Measurements from ENCODE around the gene LEF1. TPM values are rescaled to one million over a fixed set of nuclear protein-coding genes. Genes with fewer than 3 reads are reported as not detected.

The LEF1 gene
- polyA plus RNA-seq, 1 experiment, result 2.7 TPM

Other genes starting within 250 kb of the LEF1 start
- 7.6 and 12.8 TPM in 2 replicates for gene CYP2U1, start 237.4 kb downstream of the LEF1 start, polyA plus RNA-seq (2011; rRNA removed)
- 22.6 and 25.9 TPM in 2 replicates for gene HADH, start 179.0 kb downstream of the LEF1 start, polyA plus RNA-seq (2011; rRNA removed)

All from BJ (cell line).